B cell (primary cell): Measurements from ENCODE around the gene PHOSPHO1.
"Not testable (repeated sequence)": the region's sequence is repeated elsewhere in the genome, so short reads cannot be mapped to it uniquely, and the experiment has no call there.

Experiments
- CTCF ChIP-seq: fragments of 200-600 bp; IDR thresholded peaks from one replicate; pipeline ENCODE4 v1.8.0; 2022; ENCODE audit warnings: antibody characterized with exemption, mild to moderate bottlenecking
- EZH2 ChIP-seq: IDR thresholded peaks from 2 replicates; pipeline ENCODE4 v1.6.1; 2012; ENCODE audit warnings: borderline replicate concordance, low read depth, mild to moderate bottlenecking, moderate library complexity, low read length; ENCODE audit not compliant: insufficient read depth, poor library complexity, severe bottlenecking

- TF ChIP-seq CTCF, EZH2: not testable (repeated sequence)
Measured at GRCh38 chr17:49275981-49276380, 45.4 kb upstream of the PHOSPHO1 start.
